GM12865 (cell line): Measurements from ENCODE around the gene BLM.

Experiments used
- DNase-seq: peaks from one replicate; pipeline ENCODE4 v3.0.0; 2010; ENCODE audit warnings: low read depth
- H3K4me3 ChIP-seq: 2 replicates; pipeline ENCODE4 v1.5.1; 2011; ENCODE audit warnings: mild to moderate bottlenecking, low read depth, low read length, control low read depth
- CTCF ChIP-seq: IDR thresholded peaks from 2 replicates; pipeline ENCODE4 v1.5.1; 2011; ENCODE audit warnings: low read length, control low read depth, low read depth, inconsistent platforms; ENCODE audit not compliant: insufficient read depth; ENCODE audit errors: missing control alignments

The BLM gene

GRCh38 chr15:90706394-90707327 lies 10.5 kb upstream of the BLM start:
- no peak overlapping the region for H3K4me3 ChIP-seq
- DNase-seq: no peak
- no peak for TF ChIP-seq CTCF

- DNase-seq: no peak
- TF ChIP-seq CTCF: no peak
- no peak overlapping the region for H3K4me3 ChIP-seq
These were observed 9.7 kb upstream of the BLM start for GRCh38 chr15:90707489-90707888.

- DNase-seq: no peak
- no peak for TF ChIP-seq CTCF
- H3K4me3 ChIP-seq: no peak overlapping the region
These were observed 8.6 kb upstream of the BLM start for GRCh38 chr15:90708516-90708915.

GRCh38 chr15:90709278-90709677 lies 7.9 kb upstream of the BLM start:
- H3K4me3 ChIP-seq: no peak overlapping the region
- TF ChIP-seq CTCF: no peak
- DNase-seq: no peak

GRCh38 chr15:90710436-90711027 lies 6.6 kb upstream of the BLM start:
- no peak for TF ChIP-seq CTCF
- no peak for DNase-seq
- no peak overlapping the region for H3K4me3 ChIP-seq

GRCh38 chr15:90711418-90711824 lies 5.7 kb upstream of the BLM start:
- H3K4me3 ChIP-seq: no peak overlapping the region
- DNase-seq: peak; percentile 39
- TF ChIP-seq CTCF: no peak
